Parathyroid adenoma (tissue), 2 donors: ENCODE measurements around the gene PUM1.

Experiments
- H2AFZ ChIP-seq: fragments of 300-600 bp; sonication (generic); one replicate; pipeline ENCODE4 v1.7.0; 2017; ENCODE audit warnings: antibody characterized with exemption, mild to moderate bottlenecking
- H3K27ac ChIP-seq: fragments of 300-600 bp; sonication (generic); one replicate; pipeline ENCODE4 v1.7.0; 2017
- H3K27me3 ChIP-seq: fragments of 300-600 bp; sonication (generic); one replicate; pipeline ENCODE4 v1.7.0; 2017; ENCODE audit warnings: low read length; ENCODE audit not compliant: control insufficient read depth, insufficient read depth
- H3K36me3 ChIP-seq: fragments of 300-600 bp; sonication (generic); one replicate; pipeline ENCODE4 v1.7.0; 2017; ENCODE audit warnings: low read length; ENCODE audit not compliant: control insufficient read depth, insufficient read depth
- H3K4me1 ChIP-seq: fragments of 300-600 bp; sonication (generic); one replicate; pipeline ENCODE4 v1.7.0; 2017; ENCODE audit warnings: control low read depth
- H3K4me2 ChIP-seq: fragments of 300-600 bp; sonication (generic); one replicate; pipeline ENCODE4 v1.7.0; 2017; ENCODE audit warnings: low read length
- H3K4me3 ChIP-seq: fragments of 300-600 bp; sonication (generic); one replicate; pipeline ENCODE4 v1.7.0; 2017; ENCODE audit warnings: low read depth, low read length
- H3K79me2 ChIP-seq: fragments of 300-600 bp; sonication (generic); one replicate; pipeline ENCODE4 v1.7.0; 2017; ENCODE audit warnings: control low read depth
- H3K9ac ChIP-seq: fragments of 300-600 bp; sonication (generic); one replicate; pipeline ENCODE4 v1.7.0; 2017; ENCODE audit warnings: mild to moderate bottlenecking
- H3K9me3 ChIP-seq: fragments of 300-600 bp; sonication (generic); one replicate; pipeline ENCODE4 v1.7.0; 2017; ENCODE audit warnings: low read length; ENCODE audit not compliant: control insufficient read depth
- TF ChIP-seq, protein P1 (sequence below): fragments of 300-600 bp; sonication (generic); IDR thresholded peaks from one replicate; pipeline ENCODE4 v1.7.0; 2017; ENCODE audit warnings: antibody characterized with exemption, mild to moderate bottlenecking
- donor health status: primary hyperparathyroidism.

The PUM1 gene

DNA sequence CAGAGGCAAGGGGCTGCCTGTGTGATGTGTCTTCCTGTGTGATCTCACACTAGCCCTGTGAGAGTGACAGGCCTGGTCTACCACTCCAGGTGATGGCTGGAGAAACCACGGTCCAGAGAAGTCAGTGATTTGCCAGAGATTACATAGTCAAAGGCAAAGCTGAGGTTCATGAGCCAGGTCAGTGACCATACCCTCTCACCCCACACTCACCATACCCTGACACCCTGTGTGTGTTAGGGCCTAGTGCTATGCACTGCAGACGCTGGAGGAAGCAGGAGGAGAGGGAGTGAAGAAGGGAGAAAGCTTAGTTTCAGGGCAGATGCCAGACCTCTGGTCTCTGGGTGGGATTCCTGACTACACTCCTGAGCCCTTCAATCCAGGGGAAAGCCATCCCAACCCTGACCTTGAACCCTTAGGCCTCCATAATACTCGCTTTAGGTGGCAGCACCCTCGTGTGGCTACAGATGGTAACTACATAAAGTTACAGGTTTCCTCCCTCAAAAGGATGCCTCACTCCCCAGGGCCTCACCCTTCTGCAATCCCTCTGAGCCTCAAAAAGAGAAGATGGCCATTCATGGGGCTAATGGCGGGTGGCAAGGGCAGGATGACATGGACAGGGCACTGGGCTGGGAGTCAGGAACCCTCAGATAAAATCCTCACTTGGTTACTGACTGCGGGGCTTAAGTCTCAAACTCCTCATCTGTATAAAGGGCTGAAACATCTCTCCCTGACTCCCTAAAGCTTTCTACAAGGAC is 136.2 kb downstream of the PUM1 start:
- TF ChIP-seq, protein P1, sequence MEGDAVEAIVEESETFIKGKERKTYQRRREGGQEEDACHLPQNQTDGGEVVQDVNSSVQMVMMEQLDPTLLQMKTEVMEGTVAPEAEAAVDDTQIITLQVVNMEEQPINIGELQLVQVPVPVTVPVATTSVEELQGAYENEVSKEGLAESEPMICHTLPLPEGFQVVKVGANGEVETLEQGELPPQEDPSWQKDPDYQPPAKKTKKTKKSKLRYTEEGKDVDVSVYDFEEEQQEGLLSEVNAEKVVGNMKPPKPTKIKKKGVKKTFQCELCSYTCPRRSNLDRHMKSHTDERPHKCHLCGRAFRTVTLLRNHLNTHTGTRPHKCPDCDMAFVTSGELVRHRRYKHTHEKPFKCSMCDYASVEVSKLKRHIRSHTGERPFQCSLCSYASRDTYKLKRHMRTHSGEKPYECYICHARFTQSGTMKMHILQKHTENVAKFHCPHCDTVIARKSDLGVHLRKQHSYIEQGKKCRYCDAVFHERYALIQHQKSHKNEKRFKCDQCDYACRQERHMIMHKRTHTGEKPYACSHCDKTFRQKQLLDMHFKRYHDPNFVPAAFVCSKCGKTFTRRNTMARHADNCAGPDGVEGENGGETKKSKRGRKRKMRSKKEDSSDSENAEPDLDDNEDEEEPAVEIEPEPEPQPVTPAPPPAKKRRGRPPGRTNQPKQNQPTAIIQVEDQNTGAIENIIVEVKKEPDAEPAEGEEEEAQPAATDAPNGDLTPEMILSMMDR, result peak; percentile 46
- Histone ChIP-seq H3K36me3 (no peaks in the 10 kb centered on the region), H3K4me1 (no peaks in the 10 kb centered on the region), H3K9me3 (no peaks in the 10 kb centered on the region), H3K27me3 (no peaks in the 10 kb centered on the region), H3K4me3 (no peak overlapping the region), H3K79me2 (no peaks in the 10 kb centered on the region), H3K9ac (no peak overlapping the region), H3K27ac (no peak overlapping the region), H3K4me2 (no peak overlapping the region), H2AFZ (no peak overlapping the region)

DNA sequence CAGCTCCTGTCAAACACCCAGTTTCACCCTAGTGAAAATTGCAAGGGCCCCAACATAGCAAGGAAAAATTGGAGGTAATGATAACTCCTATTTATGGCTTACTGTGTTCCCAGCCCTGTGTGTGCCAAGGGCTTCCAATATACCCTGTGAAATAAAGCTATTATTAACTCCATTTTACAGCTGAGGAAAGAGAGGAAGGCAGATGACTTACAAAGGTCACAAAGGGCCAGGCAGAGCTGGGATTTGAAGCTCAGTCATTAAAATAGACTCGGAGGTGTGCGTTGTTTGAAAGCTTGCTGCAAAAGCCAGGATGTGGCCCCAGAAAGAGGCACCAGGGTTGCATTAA is 136.8 kb downstream of the PUM1 start:
- H3K9ac ChIP-seq, result no peak overlapping the region
- no peaks in the 10 kb centered on the region for H3K4me1 ChIP-seq

DNA sequence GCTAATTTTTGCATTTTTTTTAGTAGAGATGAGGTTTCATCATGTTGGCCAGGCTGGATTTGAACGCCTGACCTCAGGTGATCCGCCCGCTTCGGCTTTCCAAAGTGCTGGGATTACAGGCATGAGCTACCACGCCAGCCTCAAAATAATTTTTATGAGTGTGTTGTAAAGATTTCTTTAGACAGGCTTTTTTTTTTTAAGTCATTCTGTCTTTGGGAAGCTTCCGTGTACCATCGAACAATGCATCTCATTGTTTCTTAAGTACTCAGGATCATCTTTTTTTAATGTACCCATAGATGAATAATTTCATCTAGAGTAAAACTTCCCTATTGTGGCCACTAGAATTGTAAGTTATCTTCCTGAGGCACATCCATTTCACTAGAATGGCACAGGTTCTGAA is 137.3 kb downstream of the PUM1 start:
- Histone ChIP-seq H3K36me3 (no peaks in the 10 kb centered on the region), H3K27ac (no peak overlapping the region), H3K79me2 (no peaks in the 10 kb centered on the region), H3K4me1 (no peaks in the 10 kb centered on the region), H2AFZ (no peak overlapping the region), H3K4me3 (no peak overlapping the region), H3K9ac (no peak overlapping the region), H3K27me3 (no peaks in the 10 kb centered on the region), H3K4me2 (no peak overlapping the region), H3K9me3 (no peaks in the 10 kb centered on the region)
- TF ChIP-seq, protein P1, result no peak

More for the DNA sequence above, 136.8 kb downstream of the PUM1 start:
- TF ChIP-seq, protein P1, result no peak
- Histone ChIP-seq H3K4me3 (no peak overlapping the region), H3K4me2 (no peak overlapping the region), H2AFZ (no peak overlapping the region), H3K36me3 (no peaks in the 10 kb centered on the region), H3K27ac (no peak overlapping the region), H3K9me3 (no peaks in the 10 kb centered on the region), H3K79me2 (no peaks in the 10 kb centered on the region), H3K27me3 (no peaks in the 10 kb centered on the region)

DNA sequence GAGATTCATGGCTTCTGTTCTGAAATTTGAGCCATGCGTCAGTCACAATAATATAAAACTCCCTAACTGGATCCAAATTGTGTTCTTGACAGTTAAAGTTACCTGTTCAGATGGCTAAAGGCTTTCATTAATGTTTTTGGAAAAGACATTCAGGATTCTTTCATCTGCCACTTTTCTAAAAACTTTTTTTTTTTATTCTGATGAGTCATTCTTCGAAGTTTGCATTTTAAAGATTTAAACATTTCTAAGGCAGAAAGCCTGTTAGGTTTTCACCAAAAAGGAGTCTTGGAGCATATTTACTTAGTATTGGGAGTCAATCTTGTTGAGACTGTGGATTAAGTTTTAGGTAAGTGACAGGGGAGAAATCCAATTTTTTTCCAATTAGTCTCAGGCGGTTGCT is 138.1 kb downstream of the PUM1 start:
- Histone ChIP-seq H3K79me2 (no peaks in the 10 kb centered on the region), H3K27ac (no peak overlapping the region), H3K9ac (no peak overlapping the region), H3K27me3 (no peaks in the 10 kb centered on the region), H3K9me3 (no peaks in the 10 kb centered on the region), H3K36me3 (no peaks in the 10 kb centered on the region), H3K4me1 (no peaks in the 10 kb centered on the region), H3K4me3 (no peak overlapping the region), H2AFZ (no peak overlapping the region), H3K4me2 (no peak overlapping the region)
- TF ChIP-seq, protein P1, result no peak

DNA sequence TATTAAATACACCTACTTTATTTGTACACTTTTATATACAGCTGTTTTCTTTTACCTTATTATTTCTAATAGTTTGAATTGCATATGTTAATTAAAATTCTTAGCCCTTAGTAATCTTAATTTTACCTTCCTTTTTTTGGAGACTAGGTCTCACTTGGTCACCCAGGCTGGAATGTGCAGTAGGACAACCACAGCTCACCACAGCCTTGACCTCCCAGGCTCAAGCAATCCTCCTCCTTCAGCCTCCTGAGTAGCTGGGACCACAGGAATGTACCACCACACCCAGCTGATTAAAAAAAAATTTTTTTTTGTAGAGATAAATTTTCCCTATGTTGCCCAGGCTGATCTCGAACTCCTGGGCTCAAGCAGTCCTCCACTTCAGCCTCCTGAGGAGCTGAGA is 141.9 kb downstream of the PUM1 start:
- Histone ChIP-seq H3K9ac (no peak overlapping the region), H3K4me1 (no peaks in the 10 kb centered on the region), H3K4me2 (no peak overlapping the region), H3K4me3 (no peak overlapping the region), H3K27me3 (no peaks in the 10 kb centered on the region), H3K36me3 (no peaks in the 10 kb centered on the region), H3K27ac (no peak overlapping the region), H3K9me3 (no peaks in the 10 kb centered on the region), H2AFZ (no peak overlapping the region), H3K79me2 (no peaks in the 10 kb centered on the region)
- TF ChIP-seq, protein P1, result no peak
